ENCODE results near the gene AMIGO1. TPM values are rescaled to one million over a fixed set of nuclear protein-coding genes. Genes with fewer than 3 reads are reported as not detected.

The AMIGO1 gene
- polyA plus RNA-seq (2012; ENCODE audit: low read depth, missing spikeins), result 0.28 TPM

- TF ChIP-seq SPI1 (IDR thresholded peaks at IDR 0.05; ENCODE audit: low read depth, low read length) (no peak), POU2F2 (IDR thresholded peaks at IDR 0.05; ENCODE audit: low read depth, low read length) (no peak), POLR2AphosphoS5 (IDR thresholded peaks at IDR 0.05; ENCODE audit: low read depth, low read length) (no peak), PAX5 (IDR thresholded peaks at IDR 0.05; ENCODE audit: insufficient read depth, low read length, severe bottlenecking) (no peak), TAF1 (IDR thresholded peaks at IDR 0.05; ENCODE audit: low read depth, low read length) (no peak), POLR2A (IDR thresholded peaks at IDR 0.05; ENCODE audit: low read depth, low read length) (no peak)
- FAIRE-seq (peak; percentile 69), DNase-seq (ENCODE audit: insufficient read length, low spot score) (peak; percentile 79)
Measured at GRCh38 chr1:109509176-109510134, at the start of gene AMIGO1. TSS of gene AMIGO1 (minus strand) at chr1:109509727. CDS start at chr1:109508912, 815 bp downstream.

- no peak for TF ChIP-seq POU2F2 (IDR thresholded peaks at IDR 0.05; ENCODE audit: low read depth, low read length)
- TF ChIP-seq SPI1 (IDR thresholded peaks at IDR 0.05; ENCODE audit: low read depth, low read length), result no peak
- no peak for TF ChIP-seq POLR2AphosphoS5 (IDR thresholded peaks at IDR 0.05; ENCODE audit: low read depth, low read length)
- TF ChIP-seq POLR2A (IDR thresholded peaks at IDR 0.05; ENCODE audit: low read depth, low read length), result no peak
- no peak for TF ChIP-seq PAX5 (IDR thresholded peaks at IDR 0.05; ENCODE audit: insufficient read depth, low read length, severe bottlenecking)
- no peak for TF ChIP-seq TAF1 (IDR thresholded peaks at IDR 0.05; ENCODE audit: low read depth, low read length)
- DNase-seq (ENCODE audit: insufficient read length, low spot score) (no peak), FAIRE-seq (no peak)
Measured at GRCh38 chr1:109557520-109557919, 48.0 kb upstream of the AMIGO1 start.

GRCh38 chr1:109556563-109556962 lies 47.0 kb upstream of the AMIGO1 start:
- FAIRE-seq, result no peak
- no peak for DNase-seq (ENCODE audit: insufficient read length, low spot score)
- TF ChIP-seq POU2F2 (IDR thresholded peaks at IDR 0.05; ENCODE audit: low read depth, low read length) (no peak), POLR2A (IDR thresholded peaks at IDR 0.05; ENCODE audit: low read depth, low read length) (no peak), SPI1 (IDR thresholded peaks at IDR 0.05; ENCODE audit: low read depth, low read length) (no peak), POLR2AphosphoS5 (IDR thresholded peaks at IDR 0.05; ENCODE audit: low read depth, low read length) (no peak), TAF1 (IDR thresholded peaks at IDR 0.05; ENCODE audit: low read depth, low read length) (no peak), PAX5 (IDR thresholded peaks at IDR 0.05; ENCODE audit: insufficient read depth, low read length, severe bottlenecking) (no peak)

DNA sequence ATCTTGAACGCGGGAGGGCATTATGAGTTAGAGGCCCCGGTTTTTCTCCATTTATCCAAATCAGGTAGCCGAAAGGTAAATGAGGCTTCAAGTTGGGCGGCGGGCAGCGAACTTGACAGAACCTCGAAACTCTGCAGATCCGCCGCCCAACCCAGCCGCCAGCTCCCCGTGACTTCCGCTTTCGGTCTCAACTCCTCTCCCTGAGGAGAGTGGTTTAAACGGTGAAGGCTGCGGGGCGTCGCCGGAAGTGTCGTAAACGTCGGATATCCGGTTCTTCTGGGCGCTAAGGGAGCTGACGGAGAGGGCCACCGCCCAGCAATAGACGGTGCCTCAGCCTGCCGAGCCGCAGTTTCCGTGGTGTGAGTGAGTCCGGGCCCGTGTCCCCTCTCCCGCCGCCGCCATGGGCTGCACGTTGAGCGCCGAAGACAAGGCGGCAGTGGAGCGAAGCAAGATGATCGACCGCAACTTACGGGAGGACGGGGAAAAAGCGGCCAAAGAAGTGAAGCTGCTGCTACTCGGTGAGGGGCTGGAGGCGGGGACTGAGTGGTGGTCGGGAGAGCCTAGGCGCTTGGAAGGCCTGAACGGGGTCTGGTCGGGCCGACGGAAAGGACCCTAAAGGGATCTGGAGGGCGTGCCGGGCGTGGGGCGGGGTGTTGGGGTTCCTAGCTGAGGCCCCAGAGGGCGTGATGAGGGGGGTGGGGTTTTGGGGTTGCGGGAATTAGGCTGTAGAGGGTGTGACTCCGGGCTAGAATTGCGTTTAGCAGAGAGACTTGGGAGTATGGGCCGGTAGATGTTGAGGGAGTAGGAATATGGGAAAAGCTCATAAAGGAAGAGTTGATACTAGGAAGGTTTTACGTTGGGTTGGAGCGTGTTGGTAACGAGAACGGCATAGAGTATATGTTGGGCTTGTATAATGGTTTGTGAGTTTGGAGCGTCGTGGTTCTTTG lies 39.1 kb upstream of the AMIGO1 start, which contains the start of gene GNAI3:
GNAI3 (plus strand) TSS at position 295 of the 947 bp plus-strand sequence; CDS start at position 401, 106 bp downstream.
- FAIRE-seq, result peak; percentile 94
- no peak; the same call in none of the 2 replicates for TF ChIP-seq TAF1 (IDR thresholded peaks at IDR 0.05; ENCODE audit: low read depth, low read length)
- no peak for TF ChIP-seq PAX5 (IDR thresholded peaks at IDR 0.05; ENCODE audit: insufficient read depth, low read length, severe bottlenecking)
- peak; percentile 95 for TF ChIP-seq POLR2A (IDR thresholded peaks at IDR 0.05; ENCODE audit: low read depth, low read length)
- TF ChIP-seq POU2F2 (IDR thresholded peaks at IDR 0.05; ENCODE audit: low read depth, low read length), result 0 out of 2 replicates have a peak, but pooled peaks have one; percentile 51
- TF ChIP-seq POLR2AphosphoS5 (IDR thresholded peaks at IDR 0.05; ENCODE audit: low read depth, low read length), result peak; percentile 93
- peak; percentile 91 for TF ChIP-seq SPI1 (IDR thresholded peaks at IDR 0.05; ENCODE audit: low read depth, low read length)
- peak; percentile 85 for DNase-seq (ENCODE audit: insufficient read length, low spot score)

- DNase-seq (ENCODE audit: insufficient read length, low spot score) (no peak), FAIRE-seq (no peak)
- TF ChIP-seq TAF1 (IDR thresholded peaks at IDR 0.05; ENCODE audit: low read depth, low read length), result no peak
- TF ChIP-seq POLR2A (IDR thresholded peaks at IDR 0.05; ENCODE audit: low read depth, low read length), result no peak
- TF ChIP-seq SPI1 (IDR thresholded peaks at IDR 0.05; ENCODE audit: low read depth, low read length), result no peak
- TF ChIP-seq POU2F2 (IDR thresholded peaks at IDR 0.05; ENCODE audit: low read depth, low read length), result no peak
- no peak for TF ChIP-seq PAX5 (IDR thresholded peaks at IDR 0.05; ENCODE audit: insufficient read depth, low read length, severe bottlenecking)
- no peak for TF ChIP-seq POLR2AphosphoS5 (IDR thresholded peaks at IDR 0.05; ENCODE audit: low read depth, low read length)
Measured at GRCh38 chr1:109547463-109548320, 38.2 kb upstream of the AMIGO1 start.

DNA sequence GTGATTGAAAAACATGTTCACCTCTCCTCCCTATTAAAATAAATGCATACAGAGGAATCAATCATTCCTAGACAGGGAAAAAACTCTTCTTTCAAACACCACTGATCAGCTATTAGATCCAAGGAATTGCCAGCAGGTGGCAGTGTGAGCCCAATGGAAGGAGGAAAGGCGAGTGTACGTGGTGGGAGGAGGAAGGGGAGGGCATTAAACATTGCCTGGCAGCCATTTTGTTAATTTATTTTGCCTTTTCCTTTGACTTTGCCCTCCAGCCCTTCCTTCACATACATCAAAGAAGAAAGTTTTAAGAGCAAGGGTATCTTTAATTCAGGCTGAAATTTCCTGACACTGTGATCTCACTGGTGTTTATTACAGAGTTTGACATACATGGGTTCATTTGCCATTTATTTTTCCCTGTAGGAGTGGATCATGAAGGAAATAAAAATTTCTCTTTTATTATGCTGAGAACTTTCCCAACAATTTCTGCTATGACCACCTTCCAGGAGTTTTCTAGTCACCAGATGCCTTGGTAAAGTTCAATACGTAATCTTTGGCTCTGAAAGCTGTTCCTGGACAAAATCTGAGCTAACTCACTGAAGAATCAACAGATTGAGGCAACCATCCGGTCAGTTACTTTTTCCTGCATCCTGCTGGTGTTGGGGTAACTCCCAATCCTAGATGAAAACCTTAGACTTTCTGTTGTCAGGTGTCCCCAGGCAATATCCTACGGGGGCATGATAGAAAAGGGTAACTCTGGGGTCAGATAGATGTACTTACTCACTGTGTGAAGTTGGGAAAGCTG lies 37.0 kb upstream of the AMIGO1 start:
- TF ChIP-seq PAX5 (IDR thresholded peaks at IDR 0.05; ENCODE audit: insufficient read depth, low read length, severe bottlenecking) (no peak), POLR2A (IDR thresholded peaks at IDR 0.05; ENCODE audit: low read depth, low read length) (no peak), TAF1 (IDR thresholded peaks at IDR 0.05; ENCODE audit: low read depth, low read length) (no peak), POLR2AphosphoS5 (IDR thresholded peaks at IDR 0.05; ENCODE audit: low read depth, low read length) (no peak), SPI1 (IDR thresholded peaks at IDR 0.05; ENCODE audit: low read depth, low read length) (no peak), POU2F2 (IDR thresholded peaks at IDR 0.05; ENCODE audit: low read depth, low read length) (no peak)
- DNase-seq (ENCODE audit: insufficient read length, low spot score), result peak; percentile 84
- peak; percentile 84 for FAIRE-seq

DNA sequence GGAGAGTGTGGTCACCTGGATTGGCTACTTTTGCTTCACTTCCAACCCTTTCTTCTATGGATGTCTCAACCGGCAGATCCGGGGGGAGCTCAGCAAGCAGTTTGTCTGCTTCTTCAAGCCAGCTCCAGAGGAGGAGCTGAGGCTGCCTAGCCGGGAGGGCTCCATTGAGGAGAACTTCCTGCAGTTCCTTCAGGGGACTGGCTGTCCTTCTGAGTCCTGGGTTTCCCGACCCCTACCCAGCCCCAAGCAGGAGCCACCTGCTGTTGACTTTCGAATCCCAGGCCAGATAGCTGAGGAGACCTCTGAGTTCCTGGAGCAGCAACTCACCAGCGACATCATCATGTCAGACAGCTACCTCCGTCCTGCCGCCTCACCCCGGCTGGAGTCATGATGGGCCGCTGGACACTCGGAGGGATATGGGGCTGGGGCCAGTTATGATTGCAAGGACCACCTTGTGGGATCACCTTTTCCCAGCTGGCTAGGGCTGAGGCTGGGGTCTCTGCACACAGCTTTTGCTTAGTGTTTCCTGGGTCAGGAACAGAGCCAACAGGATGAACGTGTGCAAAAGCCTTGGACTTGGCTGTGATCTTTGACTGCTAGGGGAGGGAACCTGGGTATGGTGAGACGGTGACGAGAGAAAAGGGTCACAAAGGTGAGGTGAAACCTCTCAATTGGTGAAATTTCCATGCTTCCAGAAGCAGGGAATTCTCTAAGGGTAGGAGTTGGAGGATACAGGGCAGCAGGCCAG lies 34.6 kb upstream of the AMIGO1 start:
- FAIRE-seq (no peak), DNase-seq (ENCODE audit: insufficient read length, low spot score) (no peak)
- TF ChIP-seq POLR2A (IDR thresholded peaks at IDR 0.05; ENCODE audit: low read depth, low read length) (no peak), TAF1 (IDR thresholded peaks at IDR 0.05; ENCODE audit: low read depth, low read length) (no peak), PAX5 (IDR thresholded peaks at IDR 0.05; ENCODE audit: insufficient read depth, low read length, severe bottlenecking) (no peak), POU2F2 (IDR thresholded peaks at IDR 0.05; ENCODE audit: low read depth, low read length) (no peak), POLR2AphosphoS5 (IDR thresholded peaks at IDR 0.05; ENCODE audit: low read depth, low read length) (no peak), SPI1 (IDR thresholded peaks at IDR 0.05; ENCODE audit: low read depth, low read length) (no peak)

Data from GM12891 (cell line).